Loucy (cell line): ENCODE data around the gene RNFT2.

ENCODE experiments used
- H2AFZ ChIP-seq: fragments of 200-600 bp; sonication (generic); 2 replicates; pipeline ENCODE4 v1.6.0; 2016; ENCODE audit warnings: antibody characterized with exemption, mild to moderate bottlenecking, low read length, moderate library complexity
- H3F3A ChIP-seq: fragments of 200-600 bp; 2 replicates; pipeline ENCODE4 v1.6.0; 2016; ENCODE audit warnings: antibody characterized with exemption, low read depth, mild to moderate bottlenecking
- H3K27me3 ChIP-seq: fragments of 200-600 bp; sonication (generic); 2 replicates; pipeline ENCODE4 v1.6.1; 2014; ENCODE audit warnings: low read length, mild to moderate bottlenecking; ENCODE audit not compliant: insufficient read depth, poor library complexity, severe bottlenecking
- H3K36me3 ChIP-seq: fragments of 200-600 bp; sonication (generic); 2 replicates; pipeline ENCODE4 v1.6.1; 2016; ENCODE audit warnings: low read length; ENCODE audit not compliant: insufficient read depth
- H3K4me1 ChIP-seq: fragments of 200-600 bp; sonication (generic); 2 replicates; pipeline ENCODE4 v1.5.1; 2014; ENCODE audit warnings: low read length, mild to moderate bottlenecking; ENCODE audit not compliant: insufficient read depth, poor library complexity, severe bottlenecking
- H3K4me2 ChIP-seq: fragments of 200-600 bp; sonication (generic); 2 replicates; pipeline ENCODE4 v1.6.0; 2014; ENCODE audit warnings: antibody characterized with exemption, low read length, low read depth, mild to moderate bottlenecking; ENCODE audit not compliant: poor library complexity, severe bottlenecking
- H3K4me3 ChIP-seq: fragments of 200-600 bp; sonication (generic); 2 replicates; pipeline ENCODE4 v1.5.1; 2014; ENCODE audit warnings: low read length, mild to moderate bottlenecking, mixed read lengths; ENCODE audit not compliant: poor library complexity, severe bottlenecking
- H3K79me2 ChIP-seq: fragments of 200-600 bp; sonication (generic); 2 replicates; pipeline ENCODE4 v1.6.1; 2014; ENCODE audit warnings: low read length; ENCODE audit not compliant: insufficient read depth
- H3K9ac ChIP-seq: fragments of 200-600 bp; sonication (generic); 2 replicates; pipeline ENCODE4 v1.6.0; 2014; ENCODE audit warnings: mild to moderate bottlenecking, low read depth, low read length, moderate library complexity; ENCODE audit not compliant: poor library complexity, severe bottlenecking
- H3K9me2 ChIP-seq: fragments of 200-600 bp; sonication (generic); replicated peaks from 2 replicates; pipeline ENCODE4 v1.6.1; 2016; ENCODE audit warnings: low read depth, low read length, mixed read lengths
- H3K9me3 ChIP-seq: fragments of 200-600 bp; sonication (generic); 2 replicates; pipeline ENCODE4 v1.6.1; 2014; ENCODE audit warnings: mild to moderate bottlenecking, antibody characterized with exemption, low read length, low read depth; ENCODE audit not compliant: insufficient read depth
- H4K20me1 ChIP-seq: fragments of 200-600 bp; sonication (generic); 2 replicates; pipeline ENCODE4 v1.6.0; 2014; ENCODE audit warnings: antibody characterized with exemption, low read length, mild to moderate bottlenecking; ENCODE audit not compliant: insufficient read depth, poor library complexity, severe bottlenecking
- EZH2phosphoT487 ChIP-seq: fragments of 200-600 bp; IDR thresholded peaks from 2 replicates; pipeline ENCODE4 v1.6.1; 2018; ENCODE audit warnings: antibody characterized with exemption, mild to moderate bottlenecking, moderate library complexity, borderline replicate concordance
- TF ChIP-seq, protein P1 (sequence below): fragments of 200-600 bp; sonication (generic); conservative IDR thresholded peaks from 2 replicates; pipeline ENCODE4 v1.5.1; 2014; ENCODE audit warnings: mild to moderate bottlenecking, antibody characterized with exemption, low read length

RNFT2 gene

DNA sequence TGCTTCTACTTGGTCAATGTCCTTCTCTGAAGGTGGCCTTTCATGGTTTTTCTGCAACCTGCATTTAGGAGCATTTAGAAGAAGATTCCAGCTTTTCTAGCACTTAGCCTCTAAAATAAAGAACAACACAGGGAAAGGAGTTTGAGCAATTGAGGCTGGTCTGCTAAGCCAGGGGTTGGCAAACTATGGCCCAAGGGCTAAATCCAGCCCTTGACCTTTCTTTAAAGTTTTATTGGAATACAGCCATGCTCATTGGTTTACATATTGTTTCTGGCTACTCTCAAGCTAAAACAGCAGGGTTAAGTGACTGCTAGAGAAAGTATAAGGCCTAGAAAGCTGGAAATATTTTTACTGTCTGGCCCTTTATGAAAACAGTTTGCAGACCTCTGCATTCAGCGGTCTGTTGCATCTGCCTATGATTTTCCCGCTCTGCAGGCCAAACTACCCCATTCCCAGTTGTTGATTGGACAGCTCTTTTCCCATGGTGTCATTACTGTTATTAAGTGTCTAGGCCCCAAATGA lies 39.5 kb upstream of the RNFT2 start:
- H3K9me3 ChIP-seq = no peaks in the 10 kb centered on the region
- H3K4me1 ChIP-seq = no peaks in the 10 kb centered on the region
- no peak overlapping the region for H3K4me3 ChIP-seq
- no peaks in the 10 kb centered on the region for H3K36me3 ChIP-seq
- H2AFZ ChIP-seq = no peak overlapping the region
- H3K4me2 ChIP-seq = no peak overlapping the region
- no peaks in the 10 kb centered on the region for H3K27me3 ChIP-seq
- no peaks in the 10 kb centered on the region for H3F3A ChIP-seq
- H3K79me2 ChIP-seq = no peaks in the 10 kb centered on the region
- no peak overlapping the region for H3K9ac ChIP-seq
- no peaks in the 10 kb centered on the region for H4K20me1 ChIP-seq
- H3K9me2 ChIP-seq = no peaks in the 10 kb centered on the region
- TF ChIP-seq, protein P1, sequence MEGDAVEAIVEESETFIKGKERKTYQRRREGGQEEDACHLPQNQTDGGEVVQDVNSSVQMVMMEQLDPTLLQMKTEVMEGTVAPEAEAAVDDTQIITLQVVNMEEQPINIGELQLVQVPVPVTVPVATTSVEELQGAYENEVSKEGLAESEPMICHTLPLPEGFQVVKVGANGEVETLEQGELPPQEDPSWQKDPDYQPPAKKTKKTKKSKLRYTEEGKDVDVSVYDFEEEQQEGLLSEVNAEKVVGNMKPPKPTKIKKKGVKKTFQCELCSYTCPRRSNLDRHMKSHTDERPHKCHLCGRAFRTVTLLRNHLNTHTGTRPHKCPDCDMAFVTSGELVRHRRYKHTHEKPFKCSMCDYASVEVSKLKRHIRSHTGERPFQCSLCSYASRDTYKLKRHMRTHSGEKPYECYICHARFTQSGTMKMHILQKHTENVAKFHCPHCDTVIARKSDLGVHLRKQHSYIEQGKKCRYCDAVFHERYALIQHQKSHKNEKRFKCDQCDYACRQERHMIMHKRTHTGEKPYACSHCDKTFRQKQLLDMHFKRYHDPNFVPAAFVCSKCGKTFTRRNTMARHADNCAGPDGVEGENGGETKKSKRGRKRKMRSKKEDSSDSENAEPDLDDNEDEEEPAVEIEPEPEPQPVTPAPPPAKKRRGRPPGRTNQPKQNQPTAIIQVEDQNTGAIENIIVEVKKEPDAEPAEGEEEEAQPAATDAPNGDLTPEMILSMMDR = no peak

DNA sequence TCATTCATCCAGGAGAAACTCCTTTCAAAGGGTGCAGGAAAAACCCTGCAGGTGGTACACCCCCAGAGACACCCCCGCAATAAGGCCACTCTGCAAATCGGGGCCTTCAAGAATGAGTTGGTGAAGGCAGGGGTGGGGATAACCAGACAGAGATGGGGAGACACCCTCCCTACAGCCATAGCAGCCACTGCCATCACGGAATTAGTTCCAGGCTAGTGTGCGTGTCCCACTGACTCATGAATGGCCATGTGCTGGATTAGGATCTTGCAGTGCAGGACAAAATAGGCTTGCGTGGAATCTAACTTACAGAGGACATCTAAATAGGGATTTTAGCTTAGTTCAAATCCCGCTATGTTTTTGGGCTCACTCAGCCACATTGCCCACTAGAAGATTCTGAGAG lies 38.0 kb upstream of the RNFT2 start:
- H3K9ac ChIP-seq = no peak overlapping the region
- H3K9me3 ChIP-seq = no peaks in the 10 kb centered on the region
- no peaks in the 10 kb centered on the region for H3F3A ChIP-seq
- H3K36me3 ChIP-seq = no peaks in the 10 kb centered on the region
- TF ChIP-seq EZH2phosphoT487 = no peak
- H3K79me2 ChIP-seq = no peaks in the 10 kb centered on the region
- no peak overlapping the region for H2AFZ ChIP-seq
- H3K4me3 ChIP-seq = no peak overlapping the region
- H3K9me2 ChIP-seq = no peaks in the 10 kb centered on the region
- H3K4me2 ChIP-seq = no peak overlapping the region
- H3K27me3 ChIP-seq = no peaks in the 10 kb centered on the region
- no peaks in the 10 kb centered on the region for H4K20me1 ChIP-seq
- H3K4me1 ChIP-seq = no peaks in the 10 kb centered on the region

DNA sequence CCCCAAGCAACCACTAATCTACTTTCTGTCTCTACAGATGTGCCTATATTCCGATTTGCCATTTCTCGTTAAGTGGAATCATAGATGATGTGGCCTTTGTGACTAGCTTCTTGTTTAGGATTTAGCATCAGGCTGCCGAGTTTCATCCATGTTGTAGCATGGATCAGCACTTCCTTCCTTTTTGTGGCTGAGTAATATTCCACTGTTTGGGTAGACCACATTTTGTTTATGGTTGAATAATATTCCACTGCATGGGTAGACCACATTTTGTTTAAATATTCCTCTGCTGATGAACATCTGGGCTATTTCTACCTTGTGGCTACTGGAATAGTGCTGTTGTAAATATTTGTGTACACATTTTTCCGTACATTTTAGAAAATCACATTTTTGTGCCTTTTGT lies 36.7 kb upstream of the RNFT2 start:
- Histone ChIP-seq H3K4me2 (no peak overlapping the region), H3K4me1 (no peaks in the 10 kb centered on the region), H2AFZ (no peak overlapping the region), H3F3A (no peaks in the 10 kb centered on the region), H3K9ac (no peak overlapping the region), H3K79me2 (no peaks in the 10 kb centered on the region), H4K20me1 (no peaks in the 10 kb centered on the region), H3K36me3 (no peaks in the 10 kb centered on the region), H3K9me3 (no peaks in the 10 kb centered on the region), H3K27me3 (no peaks in the 10 kb centered on the region), H3K4me3 (no peak overlapping the region), H3K9me2 (no peaks in the 10 kb centered on the region)
- TF ChIP-seq EZH2phosphoT487 = no peak
- TF ChIP-seq, protein P1 = no peak

DNA sequence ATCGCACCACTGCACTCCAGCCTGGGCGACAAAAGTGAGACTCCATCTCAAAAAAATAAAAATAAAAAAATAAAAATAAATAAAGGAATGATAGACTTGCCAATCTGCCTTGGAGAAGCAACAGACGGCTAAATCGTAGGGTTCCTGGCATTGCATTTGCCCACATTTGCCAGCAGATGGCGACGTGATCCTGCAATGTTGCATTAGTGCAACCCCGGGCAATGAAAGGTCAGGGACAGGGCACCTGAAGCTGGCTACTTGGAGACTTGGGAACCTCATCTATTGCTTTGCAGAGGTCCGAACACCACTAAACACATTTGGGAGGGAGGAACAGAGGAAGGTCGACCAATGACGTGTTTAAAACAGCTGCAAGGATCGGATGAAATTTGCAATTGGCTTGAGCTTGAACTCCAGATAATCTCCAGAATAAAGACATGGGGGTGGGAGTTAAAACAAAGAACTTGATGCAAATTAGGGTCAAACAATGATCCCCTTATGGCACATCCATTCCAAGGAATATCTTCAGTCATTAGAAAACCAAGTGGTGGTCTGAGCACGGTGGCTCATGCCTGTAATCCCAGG lies 34.8 kb upstream of the RNFT2 start:
- no peaks in the 10 kb centered on the region for H3K79me2 ChIP-seq
- H2AFZ ChIP-seq = no peak overlapping the region
- H3K4me1 ChIP-seq = no peaks in the 10 kb centered on the region
- no peak overlapping the region for H3K4me3 ChIP-seq
- no peaks in the 10 kb centered on the region for H3F3A ChIP-seq
- H4K20me1 ChIP-seq = no peaks in the 10 kb centered on the region
- H3K9me2 ChIP-seq = no peaks in the 10 kb centered on the region
- H3K36me3 ChIP-seq = no peaks in the 10 kb centered on the region
- no peaks in the 10 kb centered on the region for H3K9me3 ChIP-seq
- H3K4me2 ChIP-seq = no peak overlapping the region
- no peaks in the 10 kb centered on the region for H3K27me3 ChIP-seq
- TF ChIP-seq, protein P1 = peak; percentile 88
- TF ChIP-seq EZH2phosphoT487 = no peak
- H3K9ac ChIP-seq = no peak overlapping the region
